Activated CD4-positive, alpha-beta memory T cell treated with anti-CD3 and anti-CD28 coated beads, Interleukin-2, amount 10 ng/mL, durations not matched to agents 7 days and 5 days (primary cell): ENCODE results near the gene PRSS50. TPM values are rescaled to one million over a fixed set of nuclear protein-coding genes. Genes with fewer than 3 reads are reported as not detected.

ENCODE experiments used
- CTCF ChIA-PET: fragments of 350-600 bp; sonication (Branson Sonifier 250); formaldehyde crosslinking; loops from one replicate; lab custom pipeline; 2021; ENCODE audit warnings: antibody characterized with exemption, inconsistent platforms; lab: Charles Lee
- POLR2A ChIA-PET: fragments of 350-600 bp; sonication (Branson Sonifier 250); formaldehyde crosslinking; loops from one replicate; lab custom pipeline; 2021; ENCODE audit warnings: antibody characterized with exemption; lab: Charles Lee
- DNase-seq: peaks from one replicate; pipeline ENCODE4 v3.0.0-alpha.2; 2020
- H3K27ac Mint-ChIP-seq: one replicate; pipeline ENCODE4 v1.8.0; 2021; ENCODE audit warnings: mild to moderate bottlenecking, mixed read lengths
- H3K27me3 Mint-ChIP-seq: one replicate; pipeline ENCODE4 v1.8.0; 2021; ENCODE audit warnings: mixed read lengths
- H3K36me3 Mint-ChIP-seq: one replicate; pipeline ENCODE4 v1.8.0; 2021; ENCODE audit warnings: low read depth, mixed read lengths
- H3K4me1 Mint-ChIP-seq: one replicate; pipeline ENCODE4 v1.8.0; 2021; ENCODE audit warnings: mixed read lengths
- H3K4me3 Mint-ChIP-seq: one replicate; pipeline ENCODE4 v1.8.0; 2021; ENCODE audit warnings: mild to moderate bottlenecking, mixed read lengths
- H3K9me3 Mint-ChIP-seq: one replicate; pipeline ENCODE4 v1.8.0; 2021; ENCODE audit warnings: mixed read lengths
- total RNA-seq, 2 experiments: library from RNA; stranded (reverse); gene quantifications; one replicate each; pipeline ENCODE4 v1.2.3, GENCODE V29; 2021

Gene PRSS50
- total RNA-seq, 2 experiments from 2014 or later = not detected

DNA sequence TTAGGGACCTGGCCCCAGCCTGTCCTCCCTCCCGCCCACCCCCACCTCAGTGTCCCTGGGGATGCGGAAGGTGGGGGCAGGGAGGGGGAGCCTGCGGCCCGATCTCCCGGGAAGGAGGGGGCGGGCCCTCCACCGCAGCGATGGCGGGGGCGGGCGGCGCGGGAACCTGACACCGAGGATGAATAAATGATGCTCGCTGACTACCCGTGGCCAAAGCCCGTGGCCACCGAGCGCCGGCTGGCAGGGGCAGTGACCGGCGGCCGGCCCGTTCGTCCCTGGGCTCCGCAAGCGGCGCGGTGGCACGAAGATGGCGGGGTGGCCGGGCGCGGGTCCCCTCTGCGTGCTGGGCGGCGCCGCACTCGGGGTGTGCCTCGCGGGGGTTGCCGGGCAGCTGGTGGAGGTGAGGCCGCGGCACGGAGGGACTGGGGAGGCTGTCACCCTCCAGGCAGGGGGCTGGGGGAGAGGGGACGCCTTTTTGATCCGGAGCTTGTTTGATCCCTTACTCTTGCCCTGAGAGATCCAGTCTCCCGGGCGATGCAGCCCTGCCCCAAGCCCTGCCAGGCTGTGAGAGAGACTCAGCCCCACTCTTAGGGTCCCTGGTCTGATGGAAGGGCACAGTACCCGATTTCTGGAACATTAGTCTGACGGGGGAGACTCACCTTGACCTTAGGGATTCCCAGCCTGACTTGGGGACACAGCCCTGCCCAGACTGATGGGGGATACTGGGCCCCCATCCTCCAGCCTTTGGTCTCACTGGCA, 16.3 kb downstream of the PRSS50 start, which contains the start of gene TMIE:
TSS of gene TMIE (plus strand) at position 212 of the 759 bp plus-strand sequence. CDS start at position 308, 96 bp downstream.
- Mint-ChIP-seq H3K27ac (no peak within 1 kb of the TSS), H3K4me1 (no peaks in the 10 kb centered on the region), H3K36me3 (no peaks in the 10 kb centered on the region), H3K4me3 (no peak within 1 kb of the TSS), H3K9me3 (no peaks in the 10 kb centered on the region), H3K27me3 (peaks cover 31% of the 10 kb centered on the region)
- ChIA-PET POLR2A (no interaction called here), CTCF (interaction anchor here (1.2 kb wide), 1 partner anchor 193 kb away, joined by 4 read pairs; no protein-coding TSS in a partner anchor)
- DNase-seq = no peak

- POLR2A ChIA-PET = no interaction called here
- Mint-ChIP-seq H3K27me3 (peaks cover 31% of the 10 kb centered on the region), H3K27ac (no peak overlapping the region), H3K36me3 (no peaks in the 10 kb centered on the region), H3K4me3 (no peak overlapping the region), H3K9me3 (no peaks in the 10 kb centered on the region), H3K4me1 (peaks cover 5% of the 10 kb centered on the region)
- CTCF ChIA-PET = no interaction called here
- no peak for DNase-seq
These were observed 16.9 kb downstream of the PRSS50 start for GRCh38 chr3:46700772-46701171.

DNA sequence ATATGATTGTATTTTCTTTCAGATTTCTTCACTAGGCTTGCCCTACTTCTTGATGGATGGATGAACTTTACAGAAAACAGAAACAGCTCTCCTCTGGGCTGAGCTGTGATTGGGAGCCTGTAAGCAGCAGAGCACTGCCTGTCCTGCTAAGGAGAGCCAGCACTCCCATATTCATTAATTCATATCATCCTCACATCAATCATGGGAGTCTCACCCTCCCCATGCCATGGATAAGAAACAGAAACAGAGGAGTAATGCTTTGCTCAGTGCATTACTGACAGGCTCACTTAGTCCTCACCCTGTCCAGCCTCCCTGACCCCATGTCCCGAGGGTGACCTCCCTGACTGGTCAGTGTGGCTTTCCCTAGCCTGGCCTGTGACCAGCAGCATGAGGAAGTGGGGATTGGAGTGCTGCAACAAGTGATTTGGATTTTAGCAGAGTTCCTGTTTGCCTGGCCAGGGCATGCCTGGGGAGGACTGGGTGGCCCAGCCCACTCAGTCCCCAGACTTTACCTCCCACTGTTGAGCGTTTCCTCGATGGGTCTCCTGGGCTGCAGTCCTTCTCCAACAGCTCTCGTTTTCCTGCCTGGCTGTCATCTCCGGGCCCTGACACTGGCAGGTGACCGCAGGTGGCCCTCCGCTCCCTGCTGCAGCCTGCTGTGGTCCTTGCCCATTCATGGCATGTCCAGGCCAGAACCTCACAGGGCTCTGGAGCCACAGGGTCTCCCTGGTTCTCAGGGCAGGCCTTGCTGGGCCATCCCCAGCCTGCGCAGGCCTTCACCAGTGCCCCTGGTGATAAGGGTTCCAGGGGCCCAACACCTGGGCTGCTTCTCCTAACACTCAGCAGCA, 17.8 kb downstream of the PRSS50 start:
- Mint-ChIP-seq H3K27me3 (peaks cover 31% of the 10 kb centered on the region), H3K4me1 (peaks cover 14% of the 10 kb centered on the region), H3K4me3 (no peak overlapping the region), H3K36me3 (no peaks in the 10 kb centered on the region), H3K27ac (no peak overlapping the region), H3K9me3 (no peaks in the 10 kb centered on the region)
- ChIA-PET CTCF (interaction anchor here (1.0 kb wide), 1 partner anchor 9 kb away, joined by 3 read pairs; no protein-coding TSS in a partner anchor), POLR2A (no interaction called here)
- no peak for DNase-seq

- Mint-ChIP-seq H3K4me1 (peaks cover 33% of the 10 kb centered on the region), H3K27ac (peak overlapping the region; percentile 77), H3K9me3 (no peaks in the 10 kb centered on the region), H3K4me3 (no peak overlapping the region), H3K36me3 (no peaks in the 10 kb centered on the region), H3K27me3 (peaks cover 28% of the 10 kb centered on the region)
- ChIA-PET POLR2A (interaction anchor here (1.3 kb wide), 1 partner anchor 157 kb away, joined by 3 read pairs; no protein-coding TSS in a partner anchor), CTCF (interaction anchor here (1.6 to 2.8 kb wide), 3 partner anchors 9 to 207 kb away, joined by 4 to 15 read pairs (median 5); no protein-coding TSS in a partner anchor)
- DNase-seq = no peak
These were observed 21.4 kb downstream of the PRSS50 start for GRCh38 chr3:46695962-46696894.

DNA sequence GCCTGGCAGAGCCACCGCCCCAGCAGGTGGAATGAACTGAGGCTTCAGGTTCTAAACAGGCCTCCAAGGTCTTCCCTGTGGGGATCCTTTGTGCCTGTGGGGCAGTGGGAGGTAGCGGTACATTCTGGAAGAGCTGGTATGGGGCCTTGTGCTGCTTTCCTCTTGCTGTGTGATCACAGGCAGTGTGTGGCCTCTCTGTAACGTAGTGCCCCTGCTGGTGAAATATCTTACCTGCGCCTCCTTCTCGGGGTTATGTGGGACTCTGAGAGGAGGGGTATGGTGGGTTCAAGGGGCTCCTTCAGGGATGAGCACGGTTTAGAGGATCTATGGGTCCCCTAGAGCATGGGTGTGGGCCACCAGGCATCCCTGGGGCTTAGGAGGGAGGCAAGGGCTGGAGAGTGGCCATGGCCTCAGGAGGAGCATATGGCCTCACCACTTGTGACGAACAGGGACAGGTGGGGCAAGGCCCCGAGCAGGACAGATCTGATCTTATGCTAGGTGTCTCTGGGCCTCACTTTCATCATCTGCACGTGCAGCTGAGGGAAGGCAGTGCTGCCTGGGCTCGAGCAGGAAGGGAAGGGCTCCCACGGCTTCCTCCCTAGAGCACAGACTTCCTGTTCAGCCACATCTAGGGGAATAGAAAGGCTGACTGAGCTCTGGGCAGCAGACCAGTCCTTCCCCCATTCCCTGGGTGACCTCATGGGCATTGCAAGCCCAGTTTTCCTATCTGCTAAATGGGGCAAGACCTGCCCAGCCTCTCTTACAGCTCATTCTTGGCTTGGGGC, 22.3 kb downstream of the PRSS50 start:
- ChIA-PET CTCF (interaction anchor here (1.6 to 2.8 kb wide), 3 partner anchors 10 to 206 kb away, joined by 4 to 15 read pairs (median 5); no protein-coding TSS in a partner anchor), POLR2A (interaction anchor here (0.6 to 1.3 kb wide), 2 partner anchors 157 to 1392 kb away, joined by 3 read pairs; no protein-coding TSS in a partner anchor)
- Mint-ChIP-seq H3K27ac (peak overlapping the region; percentile 77), H3K36me3 (no peaks in the 10 kb centered on the region), H3K9me3 (no peaks in the 10 kb centered on the region), H3K4me3 (peak overlapping the region; percentile 24), H3K27me3 (peaks cover 28% of the 10 kb centered on the region), H3K4me1 (peaks cover 40% of the 10 kb centered on the region)
- peak; percentile 54 for DNase-seq

DNA sequence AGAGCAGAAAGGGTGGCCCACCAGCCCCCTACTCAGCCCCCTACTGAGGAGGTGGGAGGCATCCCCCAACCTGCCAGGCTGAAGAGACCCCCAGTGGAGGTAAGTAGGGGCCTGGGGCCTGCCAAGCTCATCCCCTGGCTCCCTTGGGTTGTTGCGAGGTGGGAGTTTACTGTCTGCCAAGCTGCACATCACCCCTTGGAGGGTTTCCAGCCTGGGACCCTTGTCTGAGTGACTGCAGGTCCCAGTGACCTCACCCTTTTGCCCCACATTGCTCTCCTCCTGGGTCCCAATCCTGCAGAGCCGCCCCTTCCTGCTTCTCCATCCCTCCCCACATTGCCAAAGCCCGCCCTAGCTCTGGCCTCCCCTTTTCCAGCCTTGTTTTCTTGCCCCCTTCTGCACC, 23.1 kb downstream of the PRSS50 start:
- CTCF ChIA-PET = interaction anchor here (1.6 to 2.8 kb wide), 2 partner anchors 26 to 205 kb away, joined by 5 to 15 read pairs; no protein-coding TSS in a partner anchor
- H3K9me3 Mint-ChIP-seq = no peaks in the 10 kb centered on the region
- DNase-seq = no peak
- H3K4me3 Mint-ChIP-seq = no peak overlapping the region
- no peak overlapping the region for H3K27ac Mint-ChIP-seq
- no peaks in the 10 kb centered on the region for H3K36me3 Mint-ChIP-seq
- H3K4me1 Mint-ChIP-seq = peaks cover 44% of the 10 kb centered on the region
- H3K27me3 Mint-ChIP-seq = peaks cover 23% of the 10 kb centered on the region
- POLR2A ChIA-PET = interaction anchor here (0.6 kb wide), 1 partner anchor 1393 kb away, joined by 3 read pairs; no protein-coding TSS in a partner anchor

GRCh38 chr3:46693892-46694226, 23.8 kb downstream of the PRSS50 start:
- Mint-ChIP-seq H3K36me3 (no peaks in the 10 kb centered on the region), H3K9me3 (no peaks in the 10 kb centered on the region), H3K27ac (no peak overlapping the region), H3K4me3 (peak overlapping the region; percentile 48), H3K4me1 (peaks cover 44% of the 10 kb centered on the region), H3K27me3 (peaks cover 20% of the 10 kb centered on the region)
- POLR2A ChIA-PET = no interaction called here
- CTCF ChIA-PET = interaction anchor here (2.8 kb wide), 1 partner anchor 205 kb away, joined by 15 read pairs; no protein-coding TSS in a partner anchor
- DNase-seq = no peak

DNA sequence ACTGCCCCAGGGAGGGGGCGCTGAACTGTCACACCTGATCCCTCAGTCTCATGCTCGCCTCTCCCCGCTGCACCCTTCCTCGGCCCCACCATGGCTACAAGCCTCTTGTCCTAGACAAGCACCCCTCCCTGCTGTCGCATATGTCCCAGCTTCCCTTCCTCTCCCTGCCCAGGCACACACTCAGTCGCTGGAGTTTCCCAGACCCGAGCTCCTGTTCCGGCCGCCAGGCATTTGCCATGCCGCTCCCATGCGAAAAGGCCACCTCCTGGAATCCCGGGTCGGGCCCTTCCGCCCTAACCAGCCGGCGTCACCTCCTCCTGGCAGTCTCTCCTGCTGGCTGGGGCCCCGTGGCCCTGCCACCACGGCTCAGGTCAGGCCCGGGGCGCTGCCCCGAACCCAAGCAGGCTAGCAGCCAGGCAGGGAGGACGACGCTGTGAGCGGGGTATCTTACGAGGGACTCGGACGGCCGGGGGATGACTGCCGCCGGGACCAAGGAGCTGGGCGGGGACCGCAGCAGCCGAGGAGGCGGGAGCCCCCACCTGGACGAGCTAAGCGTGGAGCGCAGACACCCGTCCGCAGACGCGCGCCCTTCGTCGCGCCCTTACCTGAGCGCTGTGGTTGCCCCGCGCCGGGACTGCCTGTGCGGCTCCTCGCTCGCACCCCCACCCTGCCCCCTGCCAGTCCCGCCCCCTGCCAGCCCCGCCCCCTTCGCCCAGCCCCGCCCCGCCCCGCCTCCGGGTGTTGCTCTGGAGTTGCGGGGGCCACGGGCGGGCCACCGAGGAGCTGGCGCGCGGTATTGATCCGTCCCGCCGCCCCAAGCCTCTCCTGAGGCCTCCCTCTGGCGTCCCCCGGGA, 24.4 kb downstream of the PRSS50 start, which contains the start of gene ALS2CL:
TSS of gene ALS2CL (minus strand) at position 642 of the 854 bp plus-strand sequence. CDS start 4,239 bp downstream, outside the sequence.
- Mint-ChIP-seq H3K9me3 (no peaks in the 10 kb centered on the region), H3K27me3 (peaks cover 19% of the 10 kb centered on the region), H3K27ac (no peak within 1 kb of the TSS), H3K4me3 (peak within 1 kb of the TSS; percentile 76), H3K4me1 (peaks cover 44% of the 10 kb centered on the region), H3K36me3 (no peaks in the 10 kb centered on the region)
- DNase-seq = peak; percentile 71
- ChIA-PET POLR2A (no interaction called here), CTCF (interaction anchor here (1.0 kb wide), 1 partner anchor 231 kb away, joined by 3 read pairs; no protein-coding TSS in a partner anchor)

GRCh38 chr3:46692566-46692990, 25.1 kb downstream of the PRSS50 start:
- no peak for DNase-seq
- no peaks in the 10 kb centered on the region for H3K36me3 Mint-ChIP-seq
- H3K4me1 Mint-ChIP-seq = peaks cover 44% of the 10 kb centered on the region
- H3K27ac Mint-ChIP-seq = no peak overlapping the region
- CTCF ChIA-PET = interaction anchor here (1.0 kb wide), 1 partner anchor 230 kb away, joined by 3 read pairs; no protein-coding TSS in a partner anchor
- peaks cover 17% of the 10 kb centered on the region for H3K27me3 Mint-ChIP-seq
- peak overlapping the region; percentile 76 for H3K4me3 Mint-ChIP-seq
- POLR2A ChIA-PET = no interaction called here
- no peaks in the 10 kb centered on the region for H3K9me3 Mint-ChIP-seq

- H3K9me3 Mint-ChIP-seq = no peaks in the 10 kb centered on the region
- peaks cover 39% of the 10 kb centered on the region for H3K4me1 Mint-ChIP-seq
- ChIA-PET POLR2A (interaction anchor here (1.6 kb wide), 1 partner anchor 11 kb away, joined by 3 read pairs; no protein-coding TSS in a partner anchor), CTCF (interaction anchor here (1.7 to 2.0 kb wide), 2 partner anchors 17 to 61 kb away, joined by 6 to 8 read pairs; no protein-coding TSS in a partner anchor)
- H3K27me3 Mint-ChIP-seq = peaks cover 14% of the 10 kb centered on the region
- no peaks in the 10 kb centered on the region for H3K36me3 Mint-ChIP-seq
- H3K4me3 Mint-ChIP-seq = no peak overlapping the region
- DNase-seq = no peak
- no peak overlapping the region for H3K27ac Mint-ChIP-seq
These were observed 26.9 kb downstream of the PRSS50 start for GRCh38 chr3:46690798-46691197.
